GM21390 (cell line): ENCODE data around the gene DHX58.

Experiments
- ATAC-seq: cut with Tn5 transposase; IDR thresholded peaks from one replicate; pipeline ENCODE4 v1.9.1; 2021; ENCODE audit not compliant: unreplicated experiment

Gene DHX58

GRCh38 chr17:42056635-42057034, 55.9 kb downstream of the DHX58 start:
- ATAC-seq: no peak

GRCh38 chr17:42055496-42055895, 57.0 kb downstream of the DHX58 start:
- no peak for ATAC-seq

DNA sequence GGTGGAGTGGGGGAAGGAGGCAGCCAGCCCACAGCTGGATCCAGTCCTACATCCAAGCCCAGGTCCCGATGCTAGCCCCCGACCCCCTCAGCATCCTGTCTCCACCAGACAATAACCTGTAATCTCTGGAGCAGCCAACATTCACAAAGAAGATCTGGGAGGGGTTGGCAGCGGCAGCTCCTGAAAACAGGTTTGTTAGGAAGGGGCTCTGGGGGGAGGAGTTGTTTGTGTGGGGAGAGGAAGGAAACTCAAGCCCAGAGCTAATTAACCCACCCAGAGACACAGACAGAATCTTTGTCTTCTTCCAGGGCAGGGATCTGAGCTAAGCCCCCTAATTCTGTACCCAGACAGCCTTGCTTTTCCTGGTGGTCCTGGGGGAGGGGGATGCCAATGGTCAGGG, 57.5 kb downstream of the DHX58 start:
- no peak for ATAC-seq

- ATAC-seq: no peak
These were observed 58.6 kb downstream of the DHX58 start for GRCh38 chr17:42053731-42054500.

GRCh38 chr17:42052346-42052877, 60.1 kb downstream of the DHX58 start:
- no peak for ATAC-seq

GRCh38 chr17:42051645-42052044, 60.9 kb downstream of the DHX58 start:
- ATAC-seq: no peak
